ENCODE data around the gene RFT1. TPM values are rescaled to one million over a fixed set of nuclear protein-coding genes. Genes with fewer than 3 reads are reported as not detected.

The RFT1 gene
- total and polyA plus RNA-seq, 2 experiments from 2014 or later: 11.3 to 13.3 TPM

DNA sequence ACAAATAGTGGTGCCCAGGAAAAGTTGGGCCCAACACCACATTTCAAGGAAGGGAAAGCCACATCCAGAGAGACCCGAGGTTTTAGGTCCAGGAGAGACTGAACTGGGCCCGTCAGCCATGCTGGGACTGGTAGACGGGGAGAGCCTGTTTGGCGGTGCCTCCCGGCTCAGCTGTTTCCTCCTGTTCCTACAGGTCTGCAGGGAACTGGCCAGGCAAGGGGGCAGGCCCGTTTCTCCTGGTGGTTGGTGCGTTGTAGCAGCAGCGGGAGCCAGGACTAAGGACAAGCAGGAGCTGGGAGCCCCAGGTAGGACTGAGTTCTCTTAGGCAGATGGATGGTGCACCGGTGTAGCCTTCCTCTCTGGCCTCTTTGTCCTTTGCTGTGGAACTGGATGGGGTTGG is 34.7 kb upstream of the RFT1 start (continued):
- TF ChIP-seq, protein P1, sequence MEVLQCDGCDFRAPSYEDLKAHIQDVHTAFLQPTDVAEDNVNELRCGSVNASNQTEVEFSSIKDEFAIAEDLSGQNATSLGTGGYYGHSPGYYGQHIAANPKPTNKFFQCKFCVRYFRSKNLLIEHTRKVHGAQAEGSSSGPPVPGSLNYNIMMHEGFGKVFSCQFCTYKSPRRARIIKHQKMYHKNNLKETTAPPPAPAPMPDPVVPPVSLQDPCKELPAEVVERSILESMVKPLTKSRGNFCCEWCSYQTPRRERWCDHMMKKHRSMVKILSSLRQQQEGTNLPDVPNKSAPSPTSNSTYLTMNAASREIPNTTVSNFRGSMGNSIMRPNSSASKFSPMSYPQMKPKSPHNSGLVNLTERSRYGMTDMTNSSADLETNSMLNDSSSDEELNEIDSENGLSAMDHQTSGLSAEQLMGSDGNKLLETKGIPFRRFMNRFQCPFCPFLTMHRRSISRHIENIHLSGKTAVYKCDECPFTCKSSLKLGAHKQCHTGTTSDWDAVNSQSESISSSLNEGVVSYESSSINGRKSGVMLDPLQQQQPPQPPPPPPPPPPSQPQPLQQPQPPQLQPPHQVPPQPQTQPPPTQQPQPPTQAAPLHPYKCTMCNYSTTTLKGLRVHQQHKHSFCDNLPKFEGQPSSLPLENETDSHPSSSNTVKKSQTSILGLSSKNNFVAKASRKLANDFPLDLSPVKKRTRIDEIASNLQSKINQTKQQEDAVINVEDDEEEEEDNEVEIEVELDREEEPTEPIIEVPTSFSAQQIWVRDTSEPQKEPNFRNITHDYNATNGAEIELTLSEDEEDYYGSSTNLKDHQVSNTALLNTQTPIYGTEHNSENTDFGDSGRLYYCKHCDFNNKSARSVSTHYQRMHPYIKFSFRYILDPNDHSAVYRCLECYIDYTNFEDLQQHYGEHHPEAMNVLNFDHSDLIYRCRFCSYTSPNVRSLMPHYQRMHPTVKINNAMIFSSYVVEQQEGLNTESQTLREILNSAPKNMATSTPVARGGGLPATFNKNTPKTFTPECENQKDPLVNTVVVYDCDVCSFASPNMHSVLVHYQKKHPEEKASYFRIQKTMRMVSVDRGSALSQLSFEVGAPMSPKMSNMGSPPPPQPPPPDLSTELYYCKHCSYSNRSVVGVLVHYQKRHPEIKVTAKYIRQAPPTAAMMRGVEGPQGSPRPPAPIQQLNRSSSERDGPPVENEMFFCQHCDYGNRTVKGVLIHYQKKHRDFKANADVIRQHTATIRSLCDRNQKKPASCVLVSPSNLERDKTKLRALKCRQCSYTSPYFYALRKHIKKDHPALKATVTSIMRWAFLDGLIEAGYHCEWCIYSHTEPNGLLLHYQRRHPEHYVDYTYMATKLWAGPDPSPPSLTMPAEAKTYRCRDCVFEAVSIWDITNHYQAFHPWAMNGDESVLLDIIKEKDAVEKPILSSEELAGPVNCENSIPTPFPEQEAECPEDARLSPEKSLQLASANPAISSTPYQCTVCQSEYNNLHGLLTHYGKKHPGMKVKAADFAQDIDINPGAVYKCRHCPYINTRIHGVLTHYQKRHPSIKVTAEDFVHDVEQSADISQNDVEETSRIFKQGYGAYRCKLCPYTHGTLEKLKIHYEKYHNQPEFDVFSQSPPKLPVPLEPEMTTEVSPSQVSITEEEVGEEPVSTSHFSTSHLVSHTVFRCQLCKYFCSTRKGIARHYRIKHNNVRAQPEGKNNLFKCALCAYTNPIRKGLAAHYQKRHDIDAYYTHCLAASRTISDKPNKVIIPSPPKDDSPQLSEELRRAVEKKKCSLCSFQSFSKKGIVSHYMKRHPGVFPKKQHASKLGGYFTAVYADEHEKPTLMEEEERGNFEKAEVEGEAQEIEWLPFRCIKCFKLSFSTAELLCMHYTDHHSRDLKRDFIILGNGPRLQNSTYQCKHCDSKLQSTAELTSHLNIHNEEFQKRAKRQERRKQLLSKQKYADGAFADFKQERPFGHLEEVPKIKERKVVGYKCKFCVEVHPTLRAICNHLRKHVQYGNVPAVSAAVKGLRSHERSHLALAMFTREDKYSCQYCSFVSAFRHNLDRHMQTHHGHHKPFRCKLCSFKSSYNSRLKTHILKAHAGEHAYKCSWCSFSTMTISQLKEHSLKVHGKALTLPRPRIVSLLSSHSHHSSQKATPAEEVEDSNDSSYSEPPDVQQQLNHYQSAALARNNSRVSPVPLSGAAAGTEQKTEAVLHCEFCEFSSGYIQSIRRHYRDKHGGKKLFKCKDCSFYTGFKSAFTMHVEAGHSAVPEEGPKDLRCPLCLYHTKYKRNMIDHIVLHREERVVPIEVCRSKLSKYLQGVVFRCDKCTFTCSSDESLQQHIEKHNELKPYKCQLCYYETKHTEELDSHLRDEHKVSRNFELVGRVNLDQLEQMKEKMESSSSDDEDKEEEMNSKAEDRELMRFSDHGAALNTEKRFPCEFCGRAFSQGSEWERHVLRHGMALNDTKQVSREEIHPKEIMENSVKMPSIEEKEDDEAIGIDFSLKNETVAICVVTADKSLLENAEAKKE (CRISPR knock-in tag; IDR thresholded peaks at IDR 0.05): no peak
- TF ChIP-seq, protein P2, sequence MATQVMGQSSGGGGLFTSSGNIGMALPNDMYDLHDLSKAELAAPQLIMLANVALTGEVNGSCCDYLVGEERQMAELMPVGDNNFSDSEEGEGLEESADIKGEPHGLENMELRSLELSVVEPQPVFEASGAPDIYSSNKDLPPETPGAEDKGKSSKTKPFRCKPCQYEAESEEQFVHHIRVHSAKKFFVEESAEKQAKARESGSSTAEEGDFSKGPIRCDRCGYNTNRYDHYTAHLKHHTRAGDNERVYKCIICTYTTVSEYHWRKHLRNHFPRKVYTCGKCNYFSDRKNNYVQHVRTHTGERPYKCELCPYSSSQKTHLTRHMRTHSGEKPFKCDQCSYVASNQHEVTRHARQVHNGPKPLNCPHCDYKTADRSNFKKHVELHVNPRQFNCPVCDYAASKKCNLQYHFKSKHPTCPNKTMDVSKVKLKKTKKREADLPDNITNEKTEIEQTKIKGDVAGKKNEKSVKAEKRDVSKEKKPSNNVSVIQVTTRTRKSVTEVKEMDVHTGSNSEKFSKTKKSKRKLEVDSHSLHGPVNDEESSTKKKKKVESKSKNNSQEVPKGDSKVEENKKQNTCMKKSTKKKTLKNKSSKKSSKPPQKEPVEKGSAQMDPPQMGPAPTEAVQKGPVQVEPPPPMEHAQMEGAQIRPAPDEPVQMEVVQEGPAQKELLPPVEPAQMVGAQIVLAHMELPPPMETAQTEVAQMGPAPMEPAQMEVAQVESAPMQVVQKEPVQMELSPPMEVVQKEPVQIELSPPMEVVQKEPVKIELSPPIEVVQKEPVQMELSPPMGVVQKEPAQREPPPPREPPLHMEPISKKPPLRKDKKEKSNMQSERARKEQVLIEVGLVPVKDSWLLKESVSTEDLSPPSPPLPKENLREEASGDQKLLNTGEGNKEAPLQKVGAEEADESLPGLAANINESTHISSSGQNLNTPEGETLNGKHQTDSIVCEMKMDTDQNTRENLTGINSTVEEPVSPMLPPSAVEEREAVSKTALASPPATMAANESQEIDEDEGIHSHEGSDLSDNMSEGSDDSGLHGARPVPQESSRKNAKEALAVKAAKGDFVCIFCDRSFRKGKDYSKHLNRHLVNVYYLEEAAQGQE (IDR thresholded peaks at IDR 0.05; ENCODE audit: unreplicated experiment): no peak
- TF ChIP-seq EZH2 (IDR thresholded peaks at IDR 0.05; ENCODE audit: low read depth, unreplicated experiment) (no peak), ZNF114 (CRISPR knock-in tag; IDR thresholded peaks at IDR 0.05) (no peak), NANOG (IDR thresholded peaks at IDR 0.05; ENCODE audit: borderline replicate concordance) (no peak), STAT1 (IDR thresholded peaks at IDR 0.05; ENCODE audit: unreplicated experiment) (no peak), ZNF331 (CRISPR knock-in tag; IDR thresholded peaks at IDR 0.05; ENCODE audit: low read depth) (no peak), CREB1 (CRISPR knock-in tag; IDR thresholded peaks at IDR 0.05; ENCODE audit: low read depth) (no peak)
- TF ChIP-seq, protein P3, sequence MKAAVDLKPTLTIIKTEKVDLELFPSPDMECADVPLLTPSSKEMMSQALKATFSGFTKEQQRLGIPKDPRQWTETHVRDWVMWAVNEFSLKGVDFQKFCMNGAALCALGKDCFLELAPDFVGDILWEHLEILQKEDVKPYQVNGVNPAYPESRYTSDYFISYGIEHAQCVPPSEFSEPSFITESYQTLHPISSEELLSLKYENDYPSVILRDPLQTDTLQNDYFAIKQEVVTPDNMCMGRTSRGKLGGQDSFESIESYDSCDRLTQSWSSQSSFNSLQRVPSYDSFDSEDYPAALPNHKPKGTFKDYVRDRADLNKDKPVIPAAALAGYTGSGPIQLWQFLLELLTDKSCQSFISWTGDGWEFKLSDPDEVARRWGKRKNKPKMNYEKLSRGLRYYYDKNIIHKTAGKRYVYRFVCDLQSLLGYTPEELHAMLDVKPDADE (IDR thresholded peaks at IDR 0.05): no peak
- TF ChIP-seq, protein P4, sequence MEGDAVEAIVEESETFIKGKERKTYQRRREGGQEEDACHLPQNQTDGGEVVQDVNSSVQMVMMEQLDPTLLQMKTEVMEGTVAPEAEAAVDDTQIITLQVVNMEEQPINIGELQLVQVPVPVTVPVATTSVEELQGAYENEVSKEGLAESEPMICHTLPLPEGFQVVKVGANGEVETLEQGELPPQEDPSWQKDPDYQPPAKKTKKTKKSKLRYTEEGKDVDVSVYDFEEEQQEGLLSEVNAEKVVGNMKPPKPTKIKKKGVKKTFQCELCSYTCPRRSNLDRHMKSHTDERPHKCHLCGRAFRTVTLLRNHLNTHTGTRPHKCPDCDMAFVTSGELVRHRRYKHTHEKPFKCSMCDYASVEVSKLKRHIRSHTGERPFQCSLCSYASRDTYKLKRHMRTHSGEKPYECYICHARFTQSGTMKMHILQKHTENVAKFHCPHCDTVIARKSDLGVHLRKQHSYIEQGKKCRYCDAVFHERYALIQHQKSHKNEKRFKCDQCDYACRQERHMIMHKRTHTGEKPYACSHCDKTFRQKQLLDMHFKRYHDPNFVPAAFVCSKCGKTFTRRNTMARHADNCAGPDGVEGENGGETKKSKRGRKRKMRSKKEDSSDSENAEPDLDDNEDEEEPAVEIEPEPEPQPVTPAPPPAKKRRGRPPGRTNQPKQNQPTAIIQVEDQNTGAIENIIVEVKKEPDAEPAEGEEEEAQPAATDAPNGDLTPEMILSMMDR (conservative IDR thresholded peaks at IDR 0.05; ENCODE audit: low read depth in 2 of 2): no peak
